ENCODE results near the gene FAM20A.
"Not testable (repeated sequence)": the region's sequence is repeated elsewhere in the genome, so short reads cannot be mapped to it uniquely, and the experiment has no call there.

The FAM20A gene

GRCh38 chr17:68589086-68589485, 12.1 kb downstream of the FAM20A start:
- no peak for DNase-seq (ENCODE audit: low read depth)

- DNase-seq (ENCODE audit: low read depth), result no peak
Observed at GRCh38 chr17:68588362-68588761, 12.8 kb downstream of the FAM20A start.

GRCh38 chr17:68587847-68588246, 13.3 kb downstream of the FAM20A start:
- no peak for DNase-seq (ENCODE audit: low read depth)

GRCh38 chr17:68587026-68587425, 14.1 kb downstream of the FAM20A start:
- DNase-seq (ENCODE audit: low read depth), result no peak

- DNase-seq (ENCODE audit: low read depth), result no peak
Observed at GRCh38 chr17:68585643-68586042, 15.5 kb downstream of the FAM20A start.

- no peak for DNase-seq (ENCODE audit: low read depth)
Observed at GRCh38 chr17:68584581-68585303, 16.4 kb downstream of the FAM20A start.

GRCh38 chr17:68582867-68583266, 18.3 kb downstream of the FAM20A start:
- not testable (repeated sequence) for DNase-seq (ENCODE audit: low read depth)

- no peak for DNase-seq (ENCODE audit: low read depth)
Observed at GRCh38 chr17:68581863-68582645, 19.1 kb downstream of the FAM20A start.

GRCh38 chr17:68580236-68580770, 20.9 kb downstream of the FAM20A start:
- DNase-seq (ENCODE audit: low read depth), result peak; percentile 98

- no peak for DNase-seq (ENCODE audit: low read depth)
Observed at GRCh38 chr17:68579194-68579927, 21.8 kb downstream of the FAM20A start.

GRCh38 chr17:68578236-68578635, 22.9 kb downstream of the FAM20A start:
- DNase-seq (ENCODE audit: low read depth), result no peak

- no peak for DNase-seq (ENCODE audit: low read depth)
Observed at GRCh38 chr17:68577497-68577821, 23.7 kb downstream of the FAM20A start.

GRCh38 chr17:68576811-68577496, 24.2 kb downstream of the FAM20A start:
- peak; percentile 84 for DNase-seq (ENCODE audit: low read depth)

- no peak for DNase-seq (ENCODE audit: low read depth)
Observed at GRCh38 chr17:68576137-68576536, 25.0 kb downstream of the FAM20A start.

- no peak for DNase-seq (ENCODE audit: low read depth)
Observed at GRCh38 chr17:68573338-68573737, 27.8 kb downstream of the FAM20A start.

- no peak for DNase-seq (ENCODE audit: low read depth)
Observed at GRCh38 chr17:68572138-68572842, 28.9 kb downstream of the FAM20A start.

GRCh38 chr17:68570526-68570925, 30.6 kb downstream of the FAM20A start:
- DNase-seq (ENCODE audit: low read depth), result no peak

- no peak for DNase-seq (ENCODE audit: low read depth)
Observed at GRCh38 chr17:68569346-68569745, 31.8 kb downstream of the FAM20A start.

GRCh38 chr17:68568581-68568980, 32.6 kb downstream of the FAM20A start:
- no peak for DNase-seq (ENCODE audit: low read depth)

- DNase-seq (ENCODE audit: low read depth), result no peak
Observed at GRCh38 chr17:68567581-68567980, 33.6 kb downstream of the FAM20A start.

- DNase-seq (ENCODE audit: low read depth), result no peak
Observed at GRCh38 chr17:68567035-68567434, 34.1 kb downstream of the FAM20A start.

- DNase-seq (ENCODE audit: low read depth), result no peak
Observed at GRCh38 chr17:68566442-68566738, 34.8 kb downstream of the FAM20A start.
